Measurements from ENCODE around the gene G6PD. TPM values are rescaled to one million over a fixed set of nuclear protein-coding genes. Genes with fewer than 3 reads are reported as not detected.
"Not testable (repeated sequence)": the region's sequence is repeated elsewhere in the genome, so short reads cannot be mapped to it uniquely, and the experiment has no call there.

The G6PD gene
- total RNA-seq, 2 donors from 2014 or later, result 41.0 to 48.6 TPM

DNA sequence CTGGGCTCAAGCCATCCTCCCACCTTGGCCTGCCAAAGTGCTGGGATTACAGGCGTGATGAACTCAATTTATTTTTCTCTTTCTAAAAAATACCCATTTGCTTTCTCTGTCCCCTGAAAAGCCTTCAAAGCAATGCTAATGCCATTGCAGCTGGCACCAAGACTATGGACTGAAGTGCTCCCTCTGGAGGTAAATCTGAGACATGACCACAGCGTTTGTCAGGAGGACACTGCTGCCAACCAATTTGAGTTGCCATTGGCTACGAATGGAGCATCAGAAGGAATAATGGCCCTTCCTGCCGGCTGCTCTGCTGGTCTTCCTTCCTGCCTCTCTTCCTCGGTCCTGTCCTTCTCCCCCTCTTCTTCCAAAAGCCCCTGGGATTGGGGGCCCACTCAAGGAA, 28.4 kb upstream of the G6PD start:
- H3K4me3 ChIP-seq; H3K27ac ChIP-seq; H3K36me3 ChIP-seq; DNase-seq; H3K27me3 ChIP-seq; H3K9me3 ChIP-seq; intact Hi-C loops (cut with DNase I); H3K9ac ChIP-seq (ENCODE audit: low read depth in 2 of 2, low read length in 2 of 2); H3K4me1 ChIP-seq: not testable (repeated sequence)

DNA sequence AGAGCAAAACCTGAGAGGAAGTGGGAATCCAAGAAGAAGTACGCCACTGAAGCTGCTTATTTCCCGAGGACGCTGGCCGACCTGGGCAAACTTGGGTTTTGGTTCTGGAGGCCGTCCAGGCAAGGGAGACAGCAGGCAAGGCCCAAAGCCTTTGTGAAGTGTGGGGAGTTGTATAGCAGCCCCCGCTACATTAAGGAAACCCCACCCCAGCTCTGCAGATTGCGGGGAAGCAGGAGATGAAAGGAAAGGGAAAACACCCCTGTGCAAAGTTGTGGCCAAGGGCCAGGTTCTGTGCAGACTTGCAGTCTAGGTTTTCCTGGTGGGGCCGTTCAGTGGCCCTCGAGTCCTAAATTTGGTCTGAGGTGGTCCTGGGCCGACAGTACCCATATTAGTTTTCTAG, 26.4 kb upstream of the G6PD start:
- H3K9ac ChIP-seq (ENCODE audit: low read depth in 2 of 2, low read length in 2 of 2); H3K9me3 ChIP-seq; intact Hi-C loops (cut with DNase I); H3K27me3 ChIP-seq; H3K4me1 ChIP-seq; H3K4me3 ChIP-seq; DNase-seq; H3K27ac ChIP-seq; H3K36me3 ChIP-seq: not testable (repeated sequence)

DNA sequence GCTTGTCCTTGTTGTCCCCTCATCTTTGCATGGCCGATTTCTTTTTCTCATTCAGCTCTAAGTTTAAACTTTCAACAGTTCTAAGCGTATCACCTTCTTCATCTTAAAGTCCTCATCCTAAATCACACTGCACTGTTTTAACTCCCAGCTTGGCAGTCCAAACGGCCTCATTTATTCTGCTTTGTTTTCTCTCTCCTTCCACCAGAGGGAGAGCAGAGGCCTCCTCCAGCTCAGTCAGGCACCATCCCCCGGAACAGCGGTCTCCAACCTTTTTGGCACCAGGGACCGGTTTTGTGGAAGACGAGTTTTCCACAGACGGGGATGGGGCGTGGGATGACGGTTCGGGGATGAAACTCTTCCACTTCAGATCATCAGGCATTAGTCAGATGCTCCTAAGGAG, 23.7 kb upstream of the G6PD start:
- DNase-seq; H3K9ac ChIP-seq (ENCODE audit: low read depth in 2 of 2, low read length in 2 of 2); H3K4me1 ChIP-seq; intact Hi-C loops (cut with DNase I); H3K9me3 ChIP-seq; H3K27ac ChIP-seq; H3K36me3 ChIP-seq; H3K4me3 ChIP-seq; H3K27me3 ChIP-seq: not testable (repeated sequence)

GRCh38 chrX:154562295-154562694, 15.6 kb upstream of the G6PD start:
- DNase-seq; H3K9ac ChIP-seq (ENCODE audit: low read depth in 2 of 2, low read length in 2 of 2); H3K36me3 ChIP-seq; H3K27ac ChIP-seq; intact Hi-C loops (cut with DNase I); H3K9me3 ChIP-seq; H3K27me3 ChIP-seq; H3K4me3 ChIP-seq; H3K4me1 ChIP-seq: not testable (repeated sequence)

- H3K4me1 ChIP-seq; H3K4me3 ChIP-seq; intact Hi-C loops (cut with DNase I); H3K36me3 ChIP-seq; H3K27me3 ChIP-seq; H3K27ac ChIP-seq; H3K9me3 ChIP-seq; DNase-seq; H3K9ac ChIP-seq (ENCODE audit: low read depth in 2 of 2, low read length in 2 of 2): not testable (repeated sequence)
These were observed 13.7 kb upstream of the G6PD start for GRCh38 chrX:154560326-154560725.

DNA sequence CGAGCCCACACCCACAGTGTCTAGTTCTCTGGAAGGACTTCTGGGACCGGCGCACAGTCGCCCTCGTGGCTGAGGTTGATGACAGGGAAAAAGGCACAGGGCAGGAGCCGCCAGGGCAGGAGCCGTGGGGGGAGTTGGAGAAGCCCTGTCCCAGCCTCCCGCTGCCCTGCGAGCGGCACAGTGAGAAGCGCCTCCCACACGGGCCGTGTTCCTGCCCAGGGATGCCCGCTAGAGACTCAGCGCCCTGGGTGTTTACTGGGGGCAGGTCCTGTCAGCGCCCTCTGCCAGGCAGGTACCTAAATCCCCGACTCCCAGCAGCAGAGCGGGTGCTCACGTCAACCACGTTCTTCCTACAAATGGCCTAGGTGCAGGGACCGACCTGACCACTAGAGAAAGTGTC, 12.2 kb upstream of the G6PD start:
- H3K9ac ChIP-seq (ENCODE audit: low read depth in 2 of 2, low read length in 2 of 2); H3K27ac ChIP-seq; H3K4me1 ChIP-seq; H3K36me3 ChIP-seq; H3K9me3 ChIP-seq; H3K4me3 ChIP-seq; intact Hi-C loops (cut with DNase I); H3K27me3 ChIP-seq; DNase-seq: not testable (repeated sequence)

DNA sequence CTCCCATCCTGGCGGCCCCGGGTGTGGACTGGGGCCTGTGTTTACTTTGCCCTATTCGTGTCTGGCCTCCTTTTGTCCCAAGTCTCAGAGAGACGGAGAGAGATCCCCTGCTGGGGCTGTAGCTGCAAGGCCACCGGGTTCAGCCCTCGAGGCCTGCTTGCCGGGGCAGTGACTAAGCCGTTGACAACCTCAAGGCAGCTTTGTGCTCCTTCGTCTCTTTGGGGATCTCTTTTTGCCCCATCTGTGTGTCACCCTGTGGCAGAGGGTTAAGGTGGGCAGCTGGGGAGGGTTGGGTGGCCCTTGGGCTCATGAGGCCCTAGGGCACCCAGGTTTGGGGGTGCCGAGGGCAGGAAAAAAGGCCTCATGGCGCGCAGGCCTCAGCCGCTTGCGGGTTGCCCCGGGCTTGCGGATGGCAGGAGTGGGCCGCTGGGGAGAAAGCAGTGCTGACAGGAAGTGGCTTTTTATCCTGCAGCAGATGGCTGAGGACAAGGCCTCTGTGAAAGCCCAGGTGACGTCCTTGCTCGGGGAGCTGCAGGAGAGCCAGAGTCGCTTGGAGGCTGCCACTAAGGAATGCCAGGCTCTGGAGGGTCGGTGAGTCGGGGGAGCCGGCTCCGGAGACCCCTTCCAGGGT, 11.5 kb upstream of the G6PD start:
- H3K9me3 ChIP-seq; H3K4me3 ChIP-seq; H3K27ac ChIP-seq; H3K4me1 ChIP-seq; DNase-seq; H3K27me3 ChIP-seq; intact Hi-C loops (cut with DNase I); H3K36me3 ChIP-seq; H3K9ac ChIP-seq (ENCODE audit: low read depth in 2 of 2, low read length in 2 of 2): not testable (repeated sequence)

- DNase-seq; H3K27me3 ChIP-seq; H3K36me3 ChIP-seq; H3K9me3 ChIP-seq; H3K9ac ChIP-seq (ENCODE audit: low read depth in 2 of 2, low read length in 2 of 2); H3K27ac ChIP-seq; H3K4me1 ChIP-seq; H3K4me3 ChIP-seq; intact Hi-C loops (cut with DNase I): not testable (repeated sequence)
These were observed 5.6 kb upstream of the G6PD start for GRCh38 chrX:154552112-154552806.

GRCh38 chrX:154549766-154550165, 3.1 kb upstream of the G6PD start:
- no peak for DNase-seq
- Histone ChIP-seq H3K27ac (no peak overlapping the region), H3K36me3 (no peaks in the 10 kb centered on the region), H3K9me3 (no peaks in the 10 kb centered on the region), H3K9ac (ENCODE audit: low read depth in 2 of 2, low read length in 2 of 2) (no peak overlapping the region), H3K4me3 (no peak overlapping the region), H3K27me3 (no peaks in the 10 kb centered on the region), H3K4me1 (no peaks in the 10 kb centered on the region)
- intact Hi-C loops (cut with DNase I), result no loop called here
- TF ChIP-seq CTCF (IDR thresholded peaks at IDR 0.05), result no peak

All from colonic mucosa (tissue), 4 donors.